SK-N-SH (cell line): ENCODE measurements around the gene TOP3B. TPM values are rescaled to one million over a fixed set of nuclear protein-coding genes. Genes with fewer than 3 reads are reported as not detected.

ENCODE experiments used
- CTCF ChIA-PET: fragments of 300-600, 350-600 bp; formaldehyde crosslinking; extraction: SDS; loops from one replicate; lab custom pipeline; 2021; lab: Yijun Ruan, JAX
- POLR2A ChIA-PET: fragments of 350-600 bp; sonication (Branson Sonifier 250); formaldehyde crosslinking; extraction: SDS; loops from one replicate; lab custom pipeline; 2020; ENCODE audit warnings: antibody characterized with exemption, inconsistent platforms; lab: Yijun Ruan, JAX
- DNase-seq: peaks from one replicate; pipeline ENCODE4 v3.0.0; 2012
- H2AFZ ChIP-seq: fragments of 200-600 bp; sonication (generic); 2 replicates; pipeline ENCODE4 v1.8.1; 2016; ENCODE audit warnings: antibody characterized with exemption, mild to moderate bottlenecking, low read depth
- H3F3A ChIP-seq: fragments of 200-600 bp; sonication (generic); replicated peaks from 2 replicates; pipeline ENCODE3; 2016; ENCODE audit warnings: antibody characterized with exemption, mild to moderate bottlenecking; ENCODE audit not compliant: insufficient read depth
- H3K27ac ChIP-seq, 2 experiments: fragments of 200-500 bp in 1 of 2; fragments of 200-600 bp in 1 of 2; sonication (Bioruptor generic) in 1 of 2; sonication (generic), shearing (Covaris generic) in 1 of 2; 2 replicates each; pipeline versions ENCODE4 v1.5.1 to v1.6.1; 2014 to 2016; ENCODE audit warnings: low read depth in 2 of 2, inconsistent platforms in 1 of 2, low read length in 1 of 2, mild to moderate bottlenecking in 1 of 2, mixed read lengths in 1 of 2
- H3K27me3 ChIP-seq: fragments of 200-600 bp; sonication (generic), shearing (Covaris generic); 2 replicates; pipeline ENCODE4 v1.6.1; 2016; ENCODE audit warnings: mixed run types; ENCODE audit not compliant: insufficient read depth
- H3K36me3 ChIP-seq, 2 experiments: fragments of 200-500 bp in 1 of 2; fragments of 200-600 bp in 1 of 2; sonication (Bioruptor generic) in 1 of 2; sonication (generic) in 1 of 2; replicated peaks in 1 of 2; 2 replicates each; pipeline versions ENCODE3 to v1.5.1; 2014 to 2016; ENCODE audit warnings: low read length in 1 of 2, mild to moderate bottlenecking in 1 of 2; ENCODE audit not compliant: insufficient read depth in 2 of 2, control insufficient read depth in 1 of 2
- H3K4me1 ChIP-seq, 2 experiments: fragments of 200-500 bp in 1 of 2; fragments of 200-600 bp in 1 of 2; sonication (Bioruptor generic) in 1 of 2; sonication (generic), shearing (Covaris generic) in 1 of 2; 2 replicates each; pipeline versions ENCODE4 v1.5.1 to v1.6.1; 2014 to 2016; ENCODE audit warnings: low read depth in 1 of 2, low read length in 1 of 2, mixed run types in 1 of 2; ENCODE audit not compliant: insufficient read depth in 2 of 2, control insufficient read depth in 1 of 2
- H3K4me2 ChIP-seq: fragments of 200-600 bp; sonication (generic), shearing (Covaris generic); 2 replicates; pipeline ENCODE4 v1.6.1; 2017; ENCODE audit warnings: mixed run types
- H3K4me3 ChIP-seq, 2 experiments: fragments of 200-500 bp in 1 of 2; fragments of 200-600 bp in 1 of 2; sonication (Bioruptor generic) in 1 of 2; sonication (generic), shearing (Covaris generic) in 1 of 2; 2 replicates each; pipeline versions ENCODE4 v1.5.1 to v1.8.1; 2014 to 2016; ENCODE audit warnings: low read depth in 2 of 2, inconsistent platforms in 1 of 2, low read length in 1 of 2, mild to moderate bottlenecking in 1 of 2, mixed read lengths in 1 of 2, moderate library complexity in 1 of 2
- H3K79me2 ChIP-seq: fragments of 200-600 bp; sonication (generic); 2 replicates; pipeline ENCODE4 v1.8.1; 2017; ENCODE audit warnings: mild to moderate bottlenecking; ENCODE audit not compliant: insufficient read depth
- H3K9ac ChIP-seq: fragments of 200-600 bp; sonication (generic); 2 replicates; pipeline ENCODE4 v1.6.1; 2017; ENCODE audit warnings: mixed run types
- H3K9me2 ChIP-seq: fragments of 200-600 bp; sonication (generic); 2 replicates; pipeline ENCODE4 v1.6.1; 2017; ENCODE audit warnings: mixed run types
- H3K9me3 ChIP-seq: fragments of 200-600 bp; sonication (generic); 2 replicates; pipeline ENCODE4 v1.6.1; 2017; ENCODE audit warnings: mixed run types, mild to moderate bottlenecking, moderate library complexity
- H4K20me1 ChIP-seq: fragments of 200-600 bp; sonication (generic); 2 replicates; pipeline ENCODE4 v1.6.1; 2017; ENCODE audit warnings: mild to moderate bottlenecking, mixed run types; ENCODE audit not compliant: insufficient read depth
- CTCF ChIP-seq: fragments of 200-600 bp; sonication (generic); IDR thresholded peaks from 2 replicates; pipeline ENCODE4 v1.6.1; 2017; ENCODE audit warnings: antibody characterized with exemption, mild to moderate bottlenecking, moderate library complexity
- ELF1 ChIP-seq: IDR thresholded peaks from 2 replicates; pipeline ENCODE4 v1.4.0; 2012
- FOSL2 ChIP-seq: IDR thresholded peaks from 2 replicates; pipeline ENCODE4 v1.4.0; 2012; ENCODE audit warnings: low read depth, mild to moderate bottlenecking, moderate library complexity, borderline replicate concordance
- FOXJ3 ChIP-seq: sonication (generic); formaldehyde crosslinking; IDR thresholded peaks from 2 replicates; pipeline ENCODE4 v1.5.1; 2020; ENCODE audit warnings: mild to moderate bottlenecking, missing genetic modification reagents
- POLR2AphosphoS5 ChIP-seq: IDR thresholded peaks from 2 replicates; pipeline ENCODE4 v1.6.1; 2012; ENCODE audit warnings: low read depth, low read length
- RAD21 ChIP-seq: IDR thresholded peaks from 2 replicates; pipeline ENCODE4 v1.6.1; 2012; ENCODE audit warnings: mild to moderate bottlenecking, low read length
- RCOR1 ChIP-seq: fragments of 150-350 bp; IDR thresholded peaks from 2 replicates; pipeline ENCODE4 v1.6.1; 2017; ENCODE audit warnings: antibody characterized with exemption, low read length
- RFX5 ChIP-seq: IDR thresholded peaks from 2 replicates; pipeline ENCODE4 v1.6.1; 2012; ENCODE audit warnings: mild to moderate bottlenecking, improper control_type of control experiment, low read length
- SIN3A ChIP-seq: IDR thresholded peaks from 2 replicates; pipeline ENCODE4 v1.6.1; 2012; ENCODE audit warnings: low read depth, mild to moderate bottlenecking, low read length, moderate library complexity, borderline replicate concordance
- USF2 ChIP-seq: fragments of 150-350 bp; IDR thresholded peaks from 2 replicates; pipeline ENCODE4 v1.6.1; 2017; ENCODE audit warnings: antibody characterized with exemption, low read length, low read depth, borderline replicate concordance
- YY1 ChIP-seq: IDR thresholded peaks from 2 replicates; pipeline ENCODE4 v1.4.0; 2012; ENCODE audit warnings: low read depth, mild to moderate bottlenecking
- WGBS: methylation state at CpG from one replicate; pipeline ENCODE4 v1.1.6; 2017; ENCODE audit warnings: low lambda C conversion rate; 5-methylcytosine and 5-hydroxymethylcytosine counted together
- polyA plus RNA-seq, 3 experiments: library from polyadenylated mRNA; depleted of rRNA; stranded (reverse); fragments of >200 nt; gene quantifications; 2 replicates each; pipeline ENCODE4 v1.2.3, GENCODE V29; 2012
- TF ChIP-seq, protein P1 (sequence below): IDR thresholded peaks from 2 replicates; pipeline ENCODE4 v1.6.1; 2012; ENCODE audit warnings: mild to moderate bottlenecking, low read depth, low read length, moderate library complexity

Gene TOP3B
- polyA plus RNA-seq, 1 of the 3 experiments (the other 2 are of a cell fraction), result 14.4 TPM

DNA sequence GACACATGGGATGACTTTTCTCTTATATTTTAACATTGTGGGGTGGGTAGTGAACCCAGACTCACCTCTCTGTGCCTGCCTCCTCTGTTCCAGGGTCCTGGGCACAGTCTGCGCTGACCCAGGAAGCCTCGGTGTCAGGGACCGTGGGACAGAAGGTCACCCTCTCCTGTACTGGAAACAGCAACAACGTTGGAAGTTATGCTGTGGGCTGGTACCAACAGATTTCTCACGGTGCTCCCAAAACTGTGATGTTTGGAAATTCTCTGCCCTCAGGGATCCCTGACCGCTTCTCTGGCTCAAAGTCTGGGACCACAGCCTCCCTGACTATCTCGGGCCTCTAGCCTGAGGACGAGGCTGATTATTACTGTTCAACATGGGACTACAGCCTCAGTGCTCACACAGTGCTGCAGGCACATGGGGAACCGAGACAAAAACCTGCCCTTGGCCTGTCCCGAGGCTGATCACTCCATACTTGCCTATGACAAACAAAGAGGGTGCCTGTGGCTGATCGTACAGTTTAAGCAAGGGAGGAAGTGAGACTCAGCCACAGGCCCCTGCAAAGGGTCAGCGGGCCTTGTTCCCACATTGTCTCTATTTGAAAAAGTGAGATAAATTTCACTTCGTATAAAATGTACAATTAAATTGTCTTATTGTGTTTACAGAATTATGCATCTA, 43.7 kb upstream of the TOP3B start:
- no peak for DNase-seq
- no peak for TF ChIP-seq POLR2AphosphoS5
- no peak for TF ChIP-seq SIN3A
- TF ChIP-seq FOSL2, result no peak
- no peak for TF ChIP-seq RAD21
- TF ChIP-seq RCOR1, result no peak
- TF ChIP-seq YY1, result no peak
- TF ChIP-seq, protein P1, sequence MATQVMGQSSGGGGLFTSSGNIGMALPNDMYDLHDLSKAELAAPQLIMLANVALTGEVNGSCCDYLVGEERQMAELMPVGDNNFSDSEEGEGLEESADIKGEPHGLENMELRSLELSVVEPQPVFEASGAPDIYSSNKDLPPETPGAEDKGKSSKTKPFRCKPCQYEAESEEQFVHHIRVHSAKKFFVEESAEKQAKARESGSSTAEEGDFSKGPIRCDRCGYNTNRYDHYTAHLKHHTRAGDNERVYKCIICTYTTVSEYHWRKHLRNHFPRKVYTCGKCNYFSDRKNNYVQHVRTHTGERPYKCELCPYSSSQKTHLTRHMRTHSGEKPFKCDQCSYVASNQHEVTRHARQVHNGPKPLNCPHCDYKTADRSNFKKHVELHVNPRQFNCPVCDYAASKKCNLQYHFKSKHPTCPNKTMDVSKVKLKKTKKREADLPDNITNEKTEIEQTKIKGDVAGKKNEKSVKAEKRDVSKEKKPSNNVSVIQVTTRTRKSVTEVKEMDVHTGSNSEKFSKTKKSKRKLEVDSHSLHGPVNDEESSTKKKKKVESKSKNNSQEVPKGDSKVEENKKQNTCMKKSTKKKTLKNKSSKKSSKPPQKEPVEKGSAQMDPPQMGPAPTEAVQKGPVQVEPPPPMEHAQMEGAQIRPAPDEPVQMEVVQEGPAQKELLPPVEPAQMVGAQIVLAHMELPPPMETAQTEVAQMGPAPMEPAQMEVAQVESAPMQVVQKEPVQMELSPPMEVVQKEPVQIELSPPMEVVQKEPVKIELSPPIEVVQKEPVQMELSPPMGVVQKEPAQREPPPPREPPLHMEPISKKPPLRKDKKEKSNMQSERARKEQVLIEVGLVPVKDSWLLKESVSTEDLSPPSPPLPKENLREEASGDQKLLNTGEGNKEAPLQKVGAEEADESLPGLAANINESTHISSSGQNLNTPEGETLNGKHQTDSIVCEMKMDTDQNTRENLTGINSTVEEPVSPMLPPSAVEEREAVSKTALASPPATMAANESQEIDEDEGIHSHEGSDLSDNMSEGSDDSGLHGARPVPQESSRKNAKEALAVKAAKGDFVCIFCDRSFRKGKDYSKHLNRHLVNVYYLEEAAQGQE, result no peak
- TF ChIP-seq CTCF, result no peak
- no peak for TF ChIP-seq USF2
- no peak for TF ChIP-seq FOXJ3 (CRISPR knock-in tag)
- TF ChIP-seq RFX5, result no peak
- no peak for TF ChIP-seq ELF1
- Histone ChIP-seq H3F3A (no peaks in the 10 kb centered on the region), H3K79me2 (no peaks in the 10 kb centered on the region), H3K9me2 (no peaks in the 10 kb centered on the region), H3K4me1 (no peaks in the 10 kb centered on the region), H3K27me3 (no peaks in the 10 kb centered on the region), H3K9me3 (no peaks in the 10 kb centered on the region), H4K20me1 (no peaks in the 10 kb centered on the region), H3K4me2 (no peak overlapping the region), H3K36me3 (no peaks in the 10 kb centered on the region), H3K9ac (no peak overlapping the region), H3K27ac (no peak overlapping the region), H3K4me3 (no peak overlapping the region), H2AFZ (no peak overlapping the region)
- POLR2A ChIA-PET, result no interaction called here
- WGBS, result 57% methylated on average over 9 of the region's 13 CpGs
- CTCF ChIA-PET, result no interaction called here
